Ascending aorta (tissue), 2 donors: ENCODE data around the gene SH2D4B. TPM values are rescaled to one million over a fixed set of nuclear protein-coding genes. Genes with fewer than 3 reads are reported as not detected.

Source experiments
- DNase-seq, 2 donors: peaks; one replicate each; pipeline ENCODE4 v3.0.0-alpha.2; 2019; ENCODE audit warnings: low spot score in 2 of 2
- H3K27ac ChIP-seq, 2 donors: fragments of 200-600 bp; sonication (generic); one replicate each; pipeline ENCODE4 v1.5.1; 2016 to 2017; ENCODE audit warnings: mild to moderate bottlenecking in 1 of 2
- H3K27me3 ChIP-seq: fragments of 200-600 bp; sonication (generic); one replicate; pipeline ENCODE4 v1.5.1; 2017
- H3K36me3 ChIP-seq, 2 donors: fragments of 200-600 bp; sonication (generic); one replicate each; pipeline ENCODE4 v1.5.1; 2016
- H3K4me1 ChIP-seq, 2 donors: fragments of 200-600 bp; sonication (generic); one replicate each; pipeline ENCODE4 v1.5.1; 2016 to 2017; ENCODE audit warnings: mild to moderate bottlenecking in 1 of 2
- H3K4me3 ChIP-seq, 2 donors: fragments of 200-600 bp; sonication (generic); one replicate each; pipeline ENCODE4 v1.5.1; 2016 to 2017; ENCODE audit warnings: mild to moderate bottlenecking in 1 of 2
- H3K9me3 ChIP-seq, 2 donors: fragments of 200-600 bp; sonication (generic); one replicate each; pipeline ENCODE4 v1.5.1; 2016
- intact Hi-C: fragments of 100-400 bp; cut with DNase I; formaldehyde crosslinking; loops from one replicate; pipeline ENCODE4 v1.15.1; 2023
- total RNA-seq: library from RNA; depleted of rRNA; stranded (reverse); fragments of >200 nt; gene quantifications from one replicate; pipeline ENCODE4 v1.1.0, GENCODE V29; 2016
- TF ChIP-seq, protein P1 (sequence below), 3 experiments: fragments of 200-600 bp in 2 of 3; fragments of 450-650 bp in 1 of 3; sonication (generic) in 2 of 3; IDR thresholded peaks; one replicate each; pipeline ENCODE4 v1.5.1; 2016 to 2019; ENCODE audit warnings: antibody characterized with exemption in 3 of 3, mild to moderate bottlenecking in 1 of 3, moderate library complexity in 1 of 3

The SH2D4B gene
- total RNA-seq, 1 donor from 2014 or later: not detected

DNA sequence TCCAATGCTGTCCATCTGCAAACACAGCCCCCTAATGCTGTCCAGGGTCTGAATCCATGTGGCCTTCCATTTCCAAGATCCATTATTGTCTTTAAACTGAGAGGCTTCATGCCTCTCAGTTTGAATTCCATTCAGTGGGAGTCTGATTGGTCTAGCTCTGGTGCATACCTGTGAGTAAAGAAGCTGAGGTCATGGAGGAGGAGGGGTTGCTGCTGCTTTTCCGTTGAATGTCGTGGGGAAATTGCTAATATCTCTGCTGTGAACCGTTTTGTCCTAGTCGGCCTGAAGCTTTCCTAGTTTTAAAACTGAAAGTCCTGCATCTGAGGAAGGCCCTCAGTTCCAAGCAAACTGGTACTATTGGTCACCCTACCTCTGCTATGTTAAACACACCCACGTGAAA, 17.7 kb downstream of the SH2D4B start:
- DNase-seq: no peak
- H3K4me1 ChIP-seq: no peaks in the 10 kb centered on the region
- H3K9me3 ChIP-seq: no peaks in the 10 kb centered on the region
- intact Hi-C loops: no loop called here
- H3K36me3 ChIP-seq: no peaks in the 10 kb centered on the region
- no peak overlapping the region for H3K27ac ChIP-seq
- H3K27me3 ChIP-seq: no peaks in the 10 kb centered on the region
- TF ChIP-seq, protein P1, sequence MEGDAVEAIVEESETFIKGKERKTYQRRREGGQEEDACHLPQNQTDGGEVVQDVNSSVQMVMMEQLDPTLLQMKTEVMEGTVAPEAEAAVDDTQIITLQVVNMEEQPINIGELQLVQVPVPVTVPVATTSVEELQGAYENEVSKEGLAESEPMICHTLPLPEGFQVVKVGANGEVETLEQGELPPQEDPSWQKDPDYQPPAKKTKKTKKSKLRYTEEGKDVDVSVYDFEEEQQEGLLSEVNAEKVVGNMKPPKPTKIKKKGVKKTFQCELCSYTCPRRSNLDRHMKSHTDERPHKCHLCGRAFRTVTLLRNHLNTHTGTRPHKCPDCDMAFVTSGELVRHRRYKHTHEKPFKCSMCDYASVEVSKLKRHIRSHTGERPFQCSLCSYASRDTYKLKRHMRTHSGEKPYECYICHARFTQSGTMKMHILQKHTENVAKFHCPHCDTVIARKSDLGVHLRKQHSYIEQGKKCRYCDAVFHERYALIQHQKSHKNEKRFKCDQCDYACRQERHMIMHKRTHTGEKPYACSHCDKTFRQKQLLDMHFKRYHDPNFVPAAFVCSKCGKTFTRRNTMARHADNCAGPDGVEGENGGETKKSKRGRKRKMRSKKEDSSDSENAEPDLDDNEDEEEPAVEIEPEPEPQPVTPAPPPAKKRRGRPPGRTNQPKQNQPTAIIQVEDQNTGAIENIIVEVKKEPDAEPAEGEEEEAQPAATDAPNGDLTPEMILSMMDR (IDR thresholded peaks at IDR 0.05): no peak
- H3K4me3 ChIP-seq: no peak overlapping the region

DNA sequence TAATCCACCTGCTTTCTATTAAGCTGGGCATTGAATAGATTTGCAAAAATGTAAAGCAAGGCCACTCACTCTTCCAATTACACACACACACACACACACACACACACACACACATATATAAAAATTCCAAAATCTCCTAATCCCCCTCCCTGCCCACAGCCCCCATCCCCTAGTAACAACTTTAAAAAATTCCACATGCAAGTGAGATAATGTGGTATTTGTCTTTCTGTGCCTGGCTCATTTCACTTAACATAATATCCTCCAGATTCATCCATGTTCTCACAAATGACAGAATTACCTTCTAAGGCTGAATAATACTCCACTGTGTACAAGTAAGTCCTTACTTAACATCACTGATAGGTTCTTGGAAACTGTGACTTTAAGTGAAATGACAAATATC, 24.2 kb downstream of the SH2D4B start:
- no peaks in the 10 kb centered on the region for H3K36me3 ChIP-seq
- DNase-seq: no peak
- intact Hi-C loops: no loop called here
- no peaks in the 10 kb centered on the region for H3K4me1 ChIP-seq
- no peaks in the 10 kb centered on the region for H3K9me3 ChIP-seq
- H3K27ac ChIP-seq: no peak overlapping the region
- TF ChIP-seq, protein P1 (IDR thresholded peaks at IDR 0.05): no peak
- no peak overlapping the region for H3K4me3 ChIP-seq
- H3K27me3 ChIP-seq: no peaks in the 10 kb centered on the region

DNA sequence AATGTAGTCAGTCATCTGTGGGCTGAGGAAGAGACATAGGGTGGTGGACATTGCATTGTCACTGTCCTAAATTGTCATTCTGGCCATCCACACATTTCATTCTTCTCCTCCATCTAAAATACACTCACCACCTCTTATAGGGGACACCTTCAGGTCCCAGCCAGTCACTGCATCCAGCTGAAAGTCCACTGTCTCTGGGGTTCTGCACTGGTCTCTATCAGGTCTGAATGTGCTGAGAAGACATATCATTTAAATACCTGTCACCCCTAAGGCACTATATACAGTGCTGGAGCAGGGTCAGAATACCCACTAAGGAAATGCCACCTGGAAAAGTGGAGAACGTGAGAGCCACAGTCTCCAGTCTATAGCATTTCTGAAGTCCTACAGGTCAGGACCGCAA, 29.6 kb downstream of the SH2D4B start:
- H3K27ac ChIP-seq: no peak overlapping the region
- no peaks in the 10 kb centered on the region for H3K9me3 ChIP-seq
- intact Hi-C loops: no loop called here

DNA sequence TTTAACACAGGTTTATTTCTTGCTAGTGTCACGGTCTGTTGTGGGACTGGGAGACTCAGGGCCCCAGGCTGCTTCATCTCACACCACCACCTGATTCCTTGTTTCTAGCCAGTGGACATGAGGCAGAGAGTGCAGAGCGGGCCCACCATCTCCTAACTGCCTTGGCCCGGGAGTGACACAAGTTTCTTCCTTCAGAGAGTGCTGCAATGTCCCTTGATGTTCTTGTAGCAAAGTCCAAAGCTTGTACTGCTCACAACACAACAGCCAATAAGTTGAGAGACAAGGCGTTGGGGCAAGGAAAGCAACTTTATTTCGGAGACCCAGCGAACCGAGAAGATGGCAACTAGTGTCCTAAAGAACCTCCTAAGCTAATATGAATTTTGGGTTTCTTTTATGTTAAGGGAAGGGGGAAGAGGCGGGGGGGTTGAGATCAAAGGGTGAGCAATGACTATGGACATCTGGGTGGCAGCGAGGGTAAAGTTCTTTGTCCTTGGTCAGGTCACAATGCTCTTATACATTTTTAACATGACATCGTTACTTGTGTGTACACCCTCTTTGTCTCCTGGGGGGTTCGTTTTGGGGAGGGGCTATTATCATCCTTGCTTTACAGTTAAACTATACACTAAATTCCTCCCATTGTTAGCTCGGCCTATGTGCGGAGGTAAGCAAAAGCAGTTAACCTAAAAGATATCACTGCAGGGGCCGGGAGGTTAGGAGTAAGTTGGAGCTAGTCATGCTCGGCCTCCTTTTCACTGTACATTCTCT, 31.6 kb downstream of the SH2D4B start:
- H3K4me1 ChIP-seq: no peaks in the 10 kb centered on the region
- TF ChIP-seq, protein P1 (IDR thresholded peaks at IDR 0.05): no peak
- no peaks in the 10 kb centered on the region for H3K36me3 ChIP-seq
- H3K4me3 ChIP-seq: no peak overlapping the region
- H3K27ac ChIP-seq: no peak overlapping the region
- no peaks in the 10 kb centered on the region for H3K27me3 ChIP-seq
- no peak for DNase-seq
- intact Hi-C loops: no loop called here
- no peaks in the 10 kb centered on the region for H3K9me3 ChIP-seq

More for the DNA sequence above, 29.6 kb downstream of the SH2D4B start:
- TF ChIP-seq, protein P1 (IDR thresholded peaks at IDR 0.05): no peak
- no peaks in the 10 kb centered on the region for H3K36me3 ChIP-seq
- H3K4me3 ChIP-seq: no peak overlapping the region
- no peaks in the 10 kb centered on the region for H3K4me1 ChIP-seq
- H3K27me3 ChIP-seq: no peaks in the 10 kb centered on the region
- DNase-seq: no peak

DNA sequence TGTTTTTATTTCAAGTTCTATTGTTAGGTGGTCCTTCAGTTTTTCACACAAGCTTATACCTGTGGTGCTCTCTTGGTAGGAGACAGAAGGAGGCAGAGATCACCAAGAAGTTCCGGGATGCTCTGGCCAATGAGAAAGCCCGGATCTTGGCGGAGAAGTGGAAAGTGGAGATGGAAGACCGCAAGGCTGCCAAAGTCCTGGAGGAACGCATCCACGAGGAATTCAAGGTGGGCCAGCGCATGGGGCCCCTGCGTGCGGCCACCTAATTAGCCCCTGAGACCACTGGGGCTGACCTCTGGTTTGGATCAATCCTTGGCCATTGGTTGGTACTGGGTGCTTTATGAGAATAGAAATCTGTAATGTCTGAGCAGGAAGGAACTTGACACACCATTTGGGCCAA, 33.6 kb downstream of the SH2D4B start:
- H3K36me3 ChIP-seq: no peaks in the 10 kb centered on the region
- no peak for DNase-seq
- no peak overlapping the region for H3K4me3 ChIP-seq
- H3K9me3 ChIP-seq: no peaks in the 10 kb centered on the region
- no peak overlapping the region for H3K27ac ChIP-seq
- TF ChIP-seq, protein P1 (IDR thresholded peaks at IDR 0.05): no peak
- intact Hi-C loops: no loop called here
- no peaks in the 10 kb centered on the region for H3K27me3 ChIP-seq
- H3K4me1 ChIP-seq: no peaks in the 10 kb centered on the region
